GM06990 (cell line): Measurements from ENCODE around the gene DCAF8.

Source experiments
- DNase-seq: peaks from one replicate; pipeline ENCODE4 v3.0.0-alpha.2; 2011; ENCODE audit not compliant: insufficient read length; ENCODE audit errors: extremely low read depth
- H3K27me3 ChIP-seq: replicated peaks from 2 replicates; pipeline ENCODE4 v1.6.0; 2011; ENCODE audit warnings: low read length; ENCODE audit not compliant: control insufficient read depth, insufficient read depth
- H3K36me3 ChIP-seq: 2 replicates; pipeline ENCODE4 v1.5.1; 2011; ENCODE audit warnings: low read length; ENCODE audit not compliant: control insufficient read depth, insufficient read depth
- H3K4me3 ChIP-seq: replicated peaks from 2 replicates; pipeline ENCODE4 v1.5.1; 2011; ENCODE audit warnings: low read depth, mild to moderate bottlenecking, control low read depth, low read length
- CTCF ChIP-seq: IDR thresholded peaks from 2 replicates; pipeline ENCODE4 v1.5.1; 2011; ENCODE audit warnings: low read length, control low read depth, mild to moderate bottlenecking, inconsistent platforms; ENCODE audit not compliant: insufficient read depth, poor library complexity, severe bottlenecking

Gene DCAF8

GRCh38 chr1:160238408-160238807 is 23.9 kb downstream of the DCAF8 start:
- no peak overlapping the region for H3K4me3 ChIP-seq
- DNase-seq, result no peak
- no peak for TF ChIP-seq CTCF
- no peaks in the 10 kb centered on the region for H3K27me3 ChIP-seq
- H3K36me3 ChIP-seq, result peaks cover 11% of the 10 kb centered on the region

DNA sequence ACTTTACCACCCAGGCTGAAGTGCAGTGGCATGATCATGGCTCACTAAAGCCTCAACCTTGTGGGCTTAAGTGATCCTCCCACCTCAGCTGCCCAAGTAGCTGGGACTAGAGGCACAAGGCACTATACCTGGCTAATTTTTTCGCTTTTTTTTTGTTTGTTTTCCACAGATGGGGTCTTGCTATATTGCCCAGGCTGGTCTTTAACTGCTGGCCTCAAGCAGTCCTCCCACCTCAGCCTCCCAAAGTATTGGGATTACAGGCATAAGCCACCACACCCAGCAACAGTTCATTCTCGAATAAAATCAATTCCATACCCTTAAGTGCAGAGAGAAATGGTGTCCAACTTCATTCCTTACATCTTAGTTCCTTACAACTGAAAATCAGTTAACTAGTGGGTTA is 24.8 kb downstream of the DCAF8 start:
- Histone ChIP-seq H3K4me3 (no peak overlapping the region), H3K36me3 (peaks cover 11% of the 10 kb centered on the region), H3K27me3 (no peaks in the 10 kb centered on the region)
- no peak for DNase-seq
- TF ChIP-seq CTCF, result no peak

GRCh38 chr1:160236806-160237205 is 25.5 kb downstream of the DCAF8 start:
- Histone ChIP-seq H3K27me3 (no peaks in the 10 kb centered on the region), H3K36me3 (peaks cover 13% of the 10 kb centered on the region), H3K4me3 (no peak overlapping the region)
- TF ChIP-seq CTCF, result no peak
- DNase-seq, result no peak

GRCh38 chr1:160232911-160233310 is 29.4 kb downstream of the DCAF8 start:
- no peak for DNase-seq
- Histone ChIP-seq H3K4me3 (no peak overlapping the region), H3K27me3 (no peaks in the 10 kb centered on the region), H3K36me3 (peaks cover 11% of the 10 kb centered on the region)
- TF ChIP-seq CTCF, result no peak

DNA sequence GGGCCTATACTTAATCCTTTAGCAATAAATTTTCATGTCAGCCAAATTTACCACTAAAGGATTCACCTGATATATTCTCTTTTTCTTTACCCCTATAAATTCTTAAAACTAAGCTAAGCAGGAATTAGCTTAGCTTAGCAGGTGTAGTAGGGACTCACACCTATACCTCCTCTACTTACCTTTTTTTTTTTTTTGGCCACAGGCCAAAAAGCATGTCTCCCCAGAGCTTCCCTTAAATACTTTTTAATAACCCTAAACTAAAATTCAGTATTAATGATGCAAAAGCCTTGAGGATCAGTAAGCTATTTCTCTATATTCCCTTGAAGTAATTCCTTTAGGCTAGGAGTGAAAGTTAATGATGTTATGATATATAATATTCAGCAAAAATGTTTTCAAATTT is 33.9 kb downstream of the DCAF8 start:
- no peak overlapping the region for H3K4me3 ChIP-seq
- peaks cover 26% of the 10 kb centered on the region for H3K36me3 ChIP-seq
- TF ChIP-seq CTCF, result no peak
- H3K27me3 ChIP-seq, result no peaks in the 10 kb centered on the region
- no peak for DNase-seq

- no peak for TF ChIP-seq CTCF
- Histone ChIP-seq H3K36me3 (peaks cover 30% of the 10 kb centered on the region), H3K27me3 (no peaks in the 10 kb centered on the region), H3K4me3 (no peak overlapping the region)
- DNase-seq, result no peak
These were observed 34.8 kb downstream of the DCAF8 start for GRCh38 chr1:160227561-160227960.
